Liver (tissue), 9 donors: ENCODE results near the gene NAV2. TPM values are rescaled to one million over a fixed set of nuclear protein-coding genes. Genes with fewer than 3 reads are reported as not detected.

Source experiments
- DNase-seq: peaks from one replicate; pipeline ENCODE4 v3.0.0-alpha.2; 2017; ENCODE audit warnings: low spot score
- H3K27ac ChIP-seq, 2 donors: one replicate each; pipeline ENCODE4 v1.7.0; 2013; ENCODE audit warnings: inconsistent platforms in 2 of 2, low read length in 2 of 2, control low read depth in 1 of 2, low read depth in 1 of 2, mild to moderate bottlenecking in 1 of 2
- H3K27me3 ChIP-seq, 4 donors: one replicate each; pipeline versions ENCODE4 v1.6.1 to v1.7.0; 2013; ENCODE audit warnings: low read length in 3 of 4, inconsistent platforms in 1 of 4, mild to moderate bottlenecking in 1 of 4, moderate library complexity in 1 of 4; ENCODE audit not compliant: control insufficient read depth in 4 of 4, insufficient read depth in 4 of 4
- H3K36me3 ChIP-seq, 4 donors: one replicate each; pipeline versions ENCODE4 v1.6.1 to v1.7.0; 2013; ENCODE audit warnings: low read length in 3 of 4, mild to moderate bottlenecking in 3 of 4, low read depth in 1 of 4, moderate library complexity in 1 of 4; ENCODE audit not compliant: control insufficient read depth in 4 of 4, insufficient read depth in 3 of 4
- H3K4me1 ChIP-seq, 4 donors: one replicate each; pipeline versions ENCODE4 v1.6.1 to v1.7.0; 2013; ENCODE audit warnings: low read length in 3 of 4, mild to moderate bottlenecking in 3 of 4, moderate library complexity in 1 of 4; ENCODE audit not compliant: control insufficient read depth in 4 of 4, insufficient read depth in 4 of 4
- H3K4me3 ChIP-seq, 3 donors: one replicate each; pipeline versions ENCODE4 v1.6.1 to v1.7.0; 2013; ENCODE audit warnings: low read length in 3 of 3, control low read depth in 1 of 3, low read depth in 1 of 3, mild to moderate bottlenecking in 1 of 3
- H3K9ac ChIP-seq, 2 donors: one replicate each; pipeline ENCODE4 v1.7.0; 2013; ENCODE audit warnings: low read length in 2 of 2, mild to moderate bottlenecking in 2 of 2, moderate library complexity in 2 of 2, control low read depth in 1 of 2, low read depth in 1 of 2
- H3K9me3 ChIP-seq, 4 donors: one replicate each; pipeline versions ENCODE4 v1.6.1 to v1.7.0; 2013; ENCODE audit warnings: low read length in 3 of 4; ENCODE audit not compliant: control insufficient read depth in 4 of 4
- FOXA2 ChIP-seq: IDR thresholded peaks from 2 replicates; pipeline ENCODE4 v1.6.1; 2016; ENCODE audit warnings: antibody characterized with exemption
- HNF4G ChIP-seq: IDR thresholded peaks from 2 replicates; pipeline ENCODE4 v1.6.1; 2016; ENCODE audit warnings: antibody characterized with exemption
- JUND ChIP-seq, 2 donors: IDR thresholded peaks; 2 replicates each; pipeline ENCODE4 v1.6.1; 2016; ENCODE audit warnings: antibody characterized with exemption in 2 of 2
- NR2F2 ChIP-seq: IDR thresholded peaks from 2 replicates; pipeline ENCODE4 v1.6.1; 2016; ENCODE audit warnings: antibody characterized with exemption
- RXRA ChIP-seq, 2 donors: IDR thresholded peaks; 2 replicates each; pipeline ENCODE4 v1.6.1; 2017 to 2018; ENCODE audit warnings: antibody characterized with exemption in 2 of 2, mild to moderate bottlenecking in 1 of 2
- WGBS: extraction: QIAGEN DNeasy Blood & Tissue Kit; methylation state at CpG from one replicate; pipeline ENCODE4 v1.1.7; 2013; 5-methylcytosine and 5-hydroxymethylcytosine counted together
- polyA plus RNA-seq, 2 donors: library from polyadenylated mRNA; stranded (reverse) in 1 of 2; unstranded in 1 of 2; fragments of 200-250 nt in 1 of 2; fragments of >200 nt in 1 of 2; fragmentation: Nextera tagmentation in 1 of 2; extraction: Ambion mirVana in 1 of 2; gene quantifications; one replicate each; pipeline versions ENCODE4 v1.2.1 to v1.2.3, GENCODE V29; 2013 to 2015
- total RNA-seq, 2 donors: library from RNA; depleted of rRNA; stranded (reverse); fragments of >200 nt; gene quantifications; one replicate each; pipeline ENCODE4 v1.2.3, GENCODE V29; 2014
- TF ChIP-seq, protein P1 (sequence below): IDR thresholded peaks from 2 replicates; pipeline ENCODE4 v1.6.1; 2016; ENCODE audit warnings: antibody characterized with exemption
- TF ChIP-seq, protein P2 (sequence below): IDR thresholded peaks from 2 replicates; pipeline ENCODE4 v1.6.1; 2016; ENCODE audit warnings: antibody characterized with exemption
- TF ChIP-seq, protein P3 (sequence below): IDR thresholded peaks from 2 replicates; pipeline ENCODE4 v1.6.1; 2016; ENCODE audit warnings: antibody characterized with exemption, mild to moderate bottlenecking
- TF ChIP-seq, protein P4 (sequence below): fragments of 150-350 bp; IDR thresholded peaks from 2 replicates; pipeline ENCODE4 v1.5.1; 2017; ENCODE audit warnings: improper control_type of control experiment, low read depth, low read length; ENCODE audit not compliant: missing input control
- donor health status: healthy.
- donor health status: healthy.
- donor health status: healthy.
- donor health status: healthy.
- donor health status: healthy.

NAV2 gene
- total and polyA plus RNA-seq, 4 donors, result 6.3 to 20.5 (median 11.6) TPM

DNA sequence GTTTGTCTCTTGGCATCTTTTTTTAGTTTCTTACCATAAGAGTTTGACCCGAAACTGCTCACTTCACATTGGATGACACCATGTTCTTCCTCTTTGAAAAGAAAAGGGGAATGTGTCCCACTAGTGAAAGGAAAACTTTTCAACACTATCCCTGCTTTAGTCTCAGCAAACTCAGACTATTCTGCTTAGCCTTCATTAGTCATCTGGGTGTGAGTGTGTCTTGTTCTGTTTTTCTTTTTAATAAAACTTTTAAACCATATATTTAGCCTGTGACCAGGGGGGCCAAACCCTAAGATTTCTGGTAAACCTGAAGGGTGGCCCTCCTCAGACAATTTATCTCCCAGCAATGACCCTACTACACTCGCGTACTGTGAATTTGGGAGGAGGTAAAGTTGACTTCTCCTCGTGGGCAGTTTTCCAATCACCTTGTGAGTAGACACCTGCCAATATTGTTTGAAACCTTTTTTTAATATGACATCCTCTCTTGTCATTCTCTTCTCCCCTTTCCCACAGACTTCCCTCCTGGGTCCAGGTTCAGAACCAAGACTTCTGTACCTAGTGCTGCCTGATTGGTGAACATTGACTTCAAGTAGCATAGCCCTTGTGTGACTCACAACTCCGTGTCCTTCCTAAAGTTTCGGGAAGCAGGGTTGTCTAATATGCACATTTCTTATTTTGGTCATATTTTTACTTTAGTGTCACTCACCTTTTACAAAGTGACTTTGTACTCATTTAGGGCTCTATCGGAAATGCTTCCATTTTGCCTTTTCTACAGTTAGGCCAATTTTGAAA is 407.7 kb downstream of the NAV2 start:
- no peak overlapping the region for H3K4me3 ChIP-seq
- H3K27ac ChIP-seq, result no peak overlapping the region
- 96% methylated on average over 7 of the region's 7 CpGs for WGBS
- no peaks in the 10 kb centered on the region for H3K27me3 ChIP-seq
- no peak for TF ChIP-seq FOXA2
- TF ChIP-seq, protein P1, sequence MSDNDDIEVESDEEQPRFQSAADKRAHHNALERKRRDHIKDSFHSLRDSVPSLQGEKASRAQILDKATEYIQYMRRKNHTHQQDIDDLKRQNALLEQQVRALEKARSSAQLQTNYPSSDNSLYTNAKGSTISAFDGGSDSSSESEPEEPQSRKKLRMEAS, result no peak
- TF ChIP-seq, protein P2, sequence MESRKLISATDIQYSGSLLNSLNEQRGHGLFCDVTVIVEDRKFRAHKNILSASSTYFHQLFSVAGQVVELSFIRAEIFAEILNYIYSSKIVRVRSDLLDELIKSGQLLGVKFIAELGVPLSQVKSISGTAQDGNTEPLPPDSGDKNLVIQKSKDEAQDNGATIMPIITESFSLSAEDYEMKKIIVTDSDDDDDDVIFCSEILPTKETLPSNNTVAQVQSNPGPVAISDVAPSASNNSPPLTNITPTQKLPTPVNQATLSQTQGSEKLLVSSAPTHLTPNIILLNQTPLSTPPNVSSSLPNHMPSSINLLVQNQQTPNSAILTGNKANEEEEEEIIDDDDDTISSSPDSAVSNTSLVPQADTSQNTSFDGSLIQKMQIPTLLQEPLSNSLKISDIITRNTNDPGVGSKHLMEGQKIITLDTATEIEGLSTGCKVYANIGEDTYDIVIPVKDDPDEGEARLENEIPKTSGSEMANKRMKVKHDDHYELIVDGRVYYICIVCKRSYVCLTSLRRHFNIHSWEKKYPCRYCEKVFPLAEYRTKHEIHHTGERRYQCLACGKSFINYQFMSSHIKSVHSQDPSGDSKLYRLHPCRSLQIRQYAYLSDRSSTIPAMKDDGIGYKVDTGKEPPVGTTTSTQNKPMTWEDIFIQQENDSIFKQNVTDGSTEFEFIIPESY, result no peak
- no peak for TF ChIP-seq JUND (IDR thresholded peaks at IDR 0.05)
- H3K36me3 ChIP-seq, result peaks cover 2 to 35% (median 30%) of the 10 kb centered on the region in 4 donors
- no peaks in the 10 kb centered on the region for H3K9me3 ChIP-seq
- no peak overlapping the region for H3K9ac ChIP-seq
- no peaks in the 10 kb centered on the region for H3K4me1 ChIP-seq
- no peak for DNase-seq

DNA sequence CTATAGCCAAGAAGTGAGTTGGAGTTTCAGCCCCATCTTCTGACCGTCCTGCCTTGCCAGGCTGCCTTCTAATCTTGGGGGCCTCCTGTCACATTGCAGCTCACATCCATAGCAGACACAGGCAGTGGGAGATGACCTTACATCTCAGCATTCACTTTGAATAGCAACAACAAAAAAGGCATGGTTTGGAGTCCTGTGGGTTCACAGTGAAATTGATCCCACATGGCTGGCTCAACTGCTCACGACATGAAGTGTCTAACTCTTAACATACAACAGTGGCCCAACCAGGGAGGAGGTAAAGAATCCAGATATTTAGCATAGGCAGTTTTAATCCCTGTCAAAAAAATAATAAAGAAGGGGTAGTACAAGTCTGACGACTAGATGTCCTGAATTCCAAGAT is 409.5 kb downstream of the NAV2 start:
- Histone ChIP-seq H3K9ac (no peak overlapping the region), H3K27ac (no peak overlapping the region), H3K4me1 (no peaks in the 10 kb centered on the region), H3K36me3 (peaks cover 2 to 30% (median 23%) of the 10 kb centered on the region in 4 donors), H3K27me3 (no peaks in the 10 kb centered on the region), H3K9me3 (no peaks in the 10 kb centered on the region), H3K4me3 (no peak overlapping the region)
- TF ChIP-seq NR2F2 (no peak), HNF4G (no peak), RXRA (IDR thresholded peaks at IDR 0.05) (no peak)
- TF ChIP-seq, protein P3, sequence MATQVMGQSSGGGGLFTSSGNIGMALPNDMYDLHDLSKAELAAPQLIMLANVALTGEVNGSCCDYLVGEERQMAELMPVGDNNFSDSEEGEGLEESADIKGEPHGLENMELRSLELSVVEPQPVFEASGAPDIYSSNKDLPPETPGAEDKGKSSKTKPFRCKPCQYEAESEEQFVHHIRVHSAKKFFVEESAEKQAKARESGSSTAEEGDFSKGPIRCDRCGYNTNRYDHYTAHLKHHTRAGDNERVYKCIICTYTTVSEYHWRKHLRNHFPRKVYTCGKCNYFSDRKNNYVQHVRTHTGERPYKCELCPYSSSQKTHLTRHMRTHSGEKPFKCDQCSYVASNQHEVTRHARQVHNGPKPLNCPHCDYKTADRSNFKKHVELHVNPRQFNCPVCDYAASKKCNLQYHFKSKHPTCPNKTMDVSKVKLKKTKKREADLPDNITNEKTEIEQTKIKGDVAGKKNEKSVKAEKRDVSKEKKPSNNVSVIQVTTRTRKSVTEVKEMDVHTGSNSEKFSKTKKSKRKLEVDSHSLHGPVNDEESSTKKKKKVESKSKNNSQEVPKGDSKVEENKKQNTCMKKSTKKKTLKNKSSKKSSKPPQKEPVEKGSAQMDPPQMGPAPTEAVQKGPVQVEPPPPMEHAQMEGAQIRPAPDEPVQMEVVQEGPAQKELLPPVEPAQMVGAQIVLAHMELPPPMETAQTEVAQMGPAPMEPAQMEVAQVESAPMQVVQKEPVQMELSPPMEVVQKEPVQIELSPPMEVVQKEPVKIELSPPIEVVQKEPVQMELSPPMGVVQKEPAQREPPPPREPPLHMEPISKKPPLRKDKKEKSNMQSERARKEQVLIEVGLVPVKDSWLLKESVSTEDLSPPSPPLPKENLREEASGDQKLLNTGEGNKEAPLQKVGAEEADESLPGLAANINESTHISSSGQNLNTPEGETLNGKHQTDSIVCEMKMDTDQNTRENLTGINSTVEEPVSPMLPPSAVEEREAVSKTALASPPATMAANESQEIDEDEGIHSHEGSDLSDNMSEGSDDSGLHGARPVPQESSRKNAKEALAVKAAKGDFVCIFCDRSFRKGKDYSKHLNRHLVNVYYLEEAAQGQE, result no peak
- TF ChIP-seq, protein P4, sequence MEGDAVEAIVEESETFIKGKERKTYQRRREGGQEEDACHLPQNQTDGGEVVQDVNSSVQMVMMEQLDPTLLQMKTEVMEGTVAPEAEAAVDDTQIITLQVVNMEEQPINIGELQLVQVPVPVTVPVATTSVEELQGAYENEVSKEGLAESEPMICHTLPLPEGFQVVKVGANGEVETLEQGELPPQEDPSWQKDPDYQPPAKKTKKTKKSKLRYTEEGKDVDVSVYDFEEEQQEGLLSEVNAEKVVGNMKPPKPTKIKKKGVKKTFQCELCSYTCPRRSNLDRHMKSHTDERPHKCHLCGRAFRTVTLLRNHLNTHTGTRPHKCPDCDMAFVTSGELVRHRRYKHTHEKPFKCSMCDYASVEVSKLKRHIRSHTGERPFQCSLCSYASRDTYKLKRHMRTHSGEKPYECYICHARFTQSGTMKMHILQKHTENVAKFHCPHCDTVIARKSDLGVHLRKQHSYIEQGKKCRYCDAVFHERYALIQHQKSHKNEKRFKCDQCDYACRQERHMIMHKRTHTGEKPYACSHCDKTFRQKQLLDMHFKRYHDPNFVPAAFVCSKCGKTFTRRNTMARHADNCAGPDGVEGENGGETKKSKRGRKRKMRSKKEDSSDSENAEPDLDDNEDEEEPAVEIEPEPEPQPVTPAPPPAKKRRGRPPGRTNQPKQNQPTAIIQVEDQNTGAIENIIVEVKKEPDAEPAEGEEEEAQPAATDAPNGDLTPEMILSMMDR, result no peak
- no peak for DNase-seq
- 88% methylated on average over 3 of the region's 3 CpGs for WGBS
